WERI-Rb-1 (cell line): Measurements from ENCODE around the gene COL2A1.
A peak's percentile ranks its signal among the peaks of the same experiment; 100 is the strongest.

ENCODE experiments used
- DNase-seq: peaks from one replicate; pipeline ENCODE4 v3.0.0-alpha.2; 2020
- H3K27ac ChIP-seq: fragments of 250-450 bp; sonication (Bioruptor Pico); 2 replicates; pipeline ENCODE4 v1.5.1; 2020; ENCODE audit warnings: mild to moderate bottlenecking, moderate library complexity
- H3K27me3 ChIP-seq: fragments of 250-450 bp; sonication (Bioruptor Pico); 2 replicates; pipeline ENCODE4 v1.5.1; 2021; ENCODE audit warnings: mild to moderate bottlenecking, low read depth, moderate library complexity; ENCODE audit not compliant: insufficient read depth, severe bottlenecking
- H3K36me3 ChIP-seq: fragments of 250-450 bp; sonication (Bioruptor Pico); 2 replicates; pipeline ENCODE4 v1.5.1; 2020; ENCODE audit warnings: mild to moderate bottlenecking, moderate library complexity
- H3K4me3 ChIP-seq: 2 replicates; pipeline ENCODE4 v1.5.1; 2011; ENCODE audit warnings: low read depth, mild to moderate bottlenecking, control low read depth, low read length
- H3K9me3 ChIP-seq: fragments of 250-450 bp; sonication (Bioruptor Pico); 2 replicates; pipeline ENCODE4 v1.5.1; 2021; ENCODE audit warnings: mild to moderate bottlenecking, moderate library complexity; ENCODE audit not compliant: severe bottlenecking
- CTCF ChIP-seq: IDR thresholded peaks from 2 replicates; pipeline ENCODE4 v1.5.1; 2011; ENCODE audit warnings: low read depth, mild to moderate bottlenecking, control low read depth, inconsistent platforms, low read length

COL2A1 gene

GRCh38 chr12:47990351-47991105 lies 13.7 kb downstream of the COL2A1 start:
- Histone ChIP-seq H3K4me3 (no peak overlapping the region), H3K36me3 (no peaks in the 10 kb centered on the region), H3K9me3 (no peaks in the 10 kb centered on the region), H3K27me3 (no peaks in the 10 kb centered on the region), H3K27ac (peak overlapping the region; percentile 87)
- no peak for TF ChIP-seq CTCF
- DNase-seq: no peak

- no peak for TF ChIP-seq CTCF
- DNase-seq: no peak
- Histone ChIP-seq H3K36me3 (no peaks in the 10 kb centered on the region), H3K27ac (peak overlapping the region; percentile 87), H3K27me3 (no peaks in the 10 kb centered on the region), H3K4me3 (no peak overlapping the region), H3K9me3 (no peaks in the 10 kb centered on the region)
Observed at GRCh38 chr12:47989666-47990065, 14.6 kb downstream of the COL2A1 start.

- no peak for DNase-seq
- TF ChIP-seq CTCF: no peak
- Histone ChIP-seq H3K36me3 (no peaks in the 10 kb centered on the region), H3K27me3 (no peaks in the 10 kb centered on the region), H3K4me3 (no peak overlapping the region), H3K9me3 (no peaks in the 10 kb centered on the region), H3K27ac (no peak overlapping the region)
Observed at GRCh38 chr12:47989023-47989417, 15.3 kb downstream of the COL2A1 start.

- H3K4me3 ChIP-seq: no peak overlapping the region
- H3K36me3 ChIP-seq: no peaks in the 10 kb centered on the region
- DNase-seq: no peak
- no peak for TF ChIP-seq CTCF
- H3K9me3 ChIP-seq: no peaks in the 10 kb centered on the region
- no peak overlapping the region; the same call in 1 of the 2 replicates for H3K27ac ChIP-seq
- no peaks in the 10 kb centered on the region for H3K27me3 ChIP-seq
Observed at GRCh38 chr12:47988073-47989022, 15.9 kb downstream of the COL2A1 start.

GRCh38 chr12:47987411-47988072 lies 16.7 kb downstream of the COL2A1 start:
- H3K4me3 ChIP-seq: no peak overlapping the region
- no peaks in the 10 kb centered on the region for H3K27me3 ChIP-seq
- no peak for DNase-seq
- H3K27ac ChIP-seq: no peak overlapping the region
- no peaks in the 10 kb centered on the region for H3K9me3 ChIP-seq
- H3K36me3 ChIP-seq: no peaks in the 10 kb centered on the region
- TF ChIP-seq CTCF: no peak
